K562 (cell line): ENCODE measurements around the gene STIM1. TPM values are rescaled to one million over a fixed set of nuclear protein-coding genes. Genes with fewer than 3 reads are reported as not detected.

Experiments
- ATAC-seq: fragments of 200-7000 bp; cut with Tn5 transposase; 3 replicates; pipeline ENCODE4 v1.9.1; 2020; ENCODE audit warnings: moderate library complexity
- BruUV-seq: library from RNA; stranded (reverse); fragments of 400-500 nt; replicated peaks from 2 replicates; lab custom pipeline; 2021; lab: Mats Ljungman, UMichigan
- CTCF ChIA-PET: fragments of 300-600 bp; formaldehyde crosslinking; extraction: SDS; loops from one replicate; lab custom pipeline; 2021; ENCODE audit warnings: low intra/inter-chr PET ratio; lab: Yijun Ruan, JAX
- POLR2A ChIA-PET: fragments of 300-600, 350-650 bp; sonication (Branson Sonifier 250); formaldehyde crosslinking; extraction: SDS; loops from one replicate; lab custom pipeline; 2021; ENCODE audit warnings: antibody characterized with exemption, inconsistent platforms; lab: Yijun Ruan, JAX
- DNase-seq, 4 experiments: peaks; one replicate each; pipeline versions ENCODE4 v3.0.0 to v3.0.0-alpha.2; 2011 to 2018; ENCODE audit warnings: low spot score in 3 of 4, mixed read lengths in 3 of 4; ENCODE audit errors: extremely low read depth in 1 of 4
- FAIRE-seq: peaks from 2 replicates; lab custom pipeline; 2011; peaks lifted over from hg19 to GRCh38; lab: Jason Lieb, UNC
- H2AFZ ChIP-seq: 2 replicates; pipeline ENCODE4 v1.6.0; 2011; ENCODE audit warnings: low read depth, low read length, control low read depth, inconsistent platforms
- H3K27ac ChIP-seq: fragments of 200-600 bp; 3 replicates; pipeline ENCODE4 v1.8.0; 2011; ENCODE audit warnings: low read depth, mild to moderate bottlenecking, control low read depth, inconsistent platforms, low read length, moderate library complexity, mixed read lengths; ENCODE audit errors: extremely low read depth
- H3K27me3 ChIP-seq, 2 experiments: fragments of 300-600 bp in 1 of 2; 2 replicates in 1 of 2; 3 replicates in 1 of 2; pipeline versions ENCODE4 v1.6.0 to v1.8.0; 2011; ENCODE audit warnings: inconsistent platforms in 2 of 2, low read length in 2 of 2, mild to moderate bottlenecking in 1 of 2, mixed read lengths in 1 of 2, moderate library complexity in 1 of 2; ENCODE audit not compliant: control insufficient read depth in 2 of 2, insufficient read depth in 2 of 2
- H3K36me3 ChIP-seq: fragments of 300-600 bp; 3 replicates; pipeline ENCODE4 v1.8.0; 2011; ENCODE audit warnings: mild to moderate bottlenecking, low read length, inconsistent platforms; ENCODE audit not compliant: control insufficient read depth, insufficient read depth
- H3K4me1 ChIP-seq, 2 experiments: fragments of 200-600 bp in 1 of 2; replicated peaks in 1 of 2; 2 replicates in 1 of 2; 3 replicates in 1 of 2; pipeline versions ENCODE4 v1.5.1 to v1.8.0; 2011; ENCODE audit warnings: inconsistent platforms in 2 of 2, low read length in 2 of 2, mild to moderate bottlenecking in 1 of 2, mixed read lengths in 1 of 2, moderate library complexity in 1 of 2; ENCODE audit not compliant: control insufficient read depth in 2 of 2, insufficient read depth in 2 of 2
- H3K4me2 ChIP-seq: 2 replicates; pipeline ENCODE4 v1.6.1; 2011; ENCODE audit warnings: low read length, control low read depth, inconsistent platforms, mixed read lengths; ENCODE audit not compliant: insufficient read depth
- H3K4me3 ChIP-seq: fragments of 200-600 bp; sonication (generic), shearing (Covaris generic); 2 replicates; pipeline ENCODE4 v1.5.1; 2016; ENCODE audit warnings: control low read depth, inconsistent platforms
- H3K79me2 ChIP-seq: fragments of 200-600 bp; 3 replicates; pipeline ENCODE4 v1.8.0; 2011; ENCODE audit warnings: low read length, inconsistent platforms; ENCODE audit not compliant: control insufficient read depth, insufficient read depth
- H3K9ac ChIP-seq, 2 experiments: 2 replicates each; pipeline versions ENCODE4 v1.6.0 to v1.6.1; 2011; ENCODE audit warnings: low read depth in 2 of 2, low read length in 2 of 2, control low read depth in 1 of 2, inconsistent platforms in 1 of 2, mild to moderate bottlenecking in 1 of 2, mixed read lengths in 1 of 2; ENCODE audit not compliant: insufficient read depth in 1 of 2
- H3K9me1 ChIP-seq: one replicate; pipeline ENCODE4 v1.6.0; 2011; ENCODE audit warnings: inconsistent platforms, mild to moderate bottlenecking, low read length, moderate library complexity; ENCODE audit not compliant: control insufficient read depth, insufficient read depth
- H3K9me3 ChIP-seq: replicated peaks from 2 replicates; pipeline ENCODE4 v1.5.1; 2011; ENCODE audit warnings: low read depth, low read length, inconsistent platforms; ENCODE audit not compliant: control insufficient read depth, insufficient read depth
- H4K20me1 ChIP-seq: replicated peaks from 2 replicates; pipeline ENCODE4 v1.6.1; 2011; ENCODE audit warnings: low read length, inconsistent platforms, mixed read lengths; ENCODE audit not compliant: control insufficient read depth, insufficient read depth
- ETS1 ChIP-seq: conservative IDR thresholded peaks from 2 replicates; pipeline ENCODE4 v1.6.1; 2011; ENCODE audit warnings: low read depth, mild to moderate bottlenecking, low read length; ENCODE audit not compliant: control insufficient read depth
- OTX1 ChIP-seq: fragments of 450-650 bp; formaldehyde crosslinking; IDR thresholded peaks from 2 replicates; pipeline ENCODE4 v1.4.0; 2022; ENCODE audit warnings: mild to moderate bottlenecking
- SNRNP70 ChIP-seq: fragments of 200-400 bp; formaldehyde crosslinking; optimal IDR thresholded peaks from 2 replicates; pipeline ENCODE3; 2017; ENCODE audit warnings: low read depth, low read length
- ZNF217 ChIP-seq: sonication (generic); formaldehyde crosslinking; IDR thresholded peaks from 2 replicates; pipeline ENCODE4 v1.8.0; 2022; ENCODE audit warnings: mild to moderate bottlenecking, missing genetic modification reagents
- ZNF436 ChIP-seq: fragments of 250-450, 450-650 bp; sonication (Bioruptor Pico); formaldehyde crosslinking; IDR thresholded peaks from 2 replicates; pipeline ENCODE4 v1.7.0; 2020; ENCODE audit warnings: mild to moderate bottlenecking
- ZNF785 ChIP-seq: fragments of 250-450 bp; sonication (Bioruptor Pico); IDR thresholded peaks from 2 replicates; pipeline ENCODE4 v1.4.0; 2020; ENCODE audit warnings: mild to moderate bottlenecking
- in situ Hi-C: fragments of 300-500 bp; cut with MboI; formaldehyde crosslinking; loops from 4 replicates; pipeline ENCODE4 v1.15.0; 2018; ENCODE audit warnings: inconsistent platforms, mixed read lengths
- intact Hi-C: fragments of 100-400 bp; cut with micrococcal nuclease; formaldehyde crosslinking; loops from 2 replicates; pipeline ENCODE4 v1.14.2; 2022
- polyA plus RNA-seq, 8 experiments: library from polyadenylated mRNA; depleted of rRNA in 4 of 8; stranded (reverse) in 5 of 8; unstranded in 3 of 8; fragments of >200 nt; fragmentation: Nextera tagmentation in 2 of 8; fragmentation: Illumina TruSeq in 1 of 8; extraction: Ambion mirVana in 2 of 8; extraction: Trizol in 1 of 8; gene quantifications; 2 replicates each; pipeline versions ENCODE4 v1.2.1 to v1.2.3, GENCODE V29; 2011 to 2014; ENCODE audit warnings: inconsistent platforms in 1 of 8, missing spikeins in 1 of 8
- total RNA-seq, 7 experiments: library from RNA; depleted of rRNA in 6 of 7; stranded (reverse); fragments of >200 nt in 6 of 7; fragmentation: Illumina TruSeq in 2 of 7; extraction: Trizol in 2 of 7; gene quantifications; 2 replicates each; pipeline versions ENCODE4 v1.2.1 to v1.2.3, GENCODE V29; 2011 to 2021; ENCODE audit warnings: low replicate concordance in 1 of 7

Gene STIM1
- total and polyA plus RNA-seq, 9 of the 15 experiments (the other 6 are each of a cell fraction or from before 2014, with no cell fraction given) = 7.7 to 50.5 (median 22.5) TPM

- CTCF ChIA-PET = no interaction called here
- Histone ChIP-seq H4K20me1 (peaks cover 6% of the 10 kb centered on the region; the same call in 1 of the 2 replicates), H3K27me3 (no peaks in the 10 kb centered on the region)
- no peak for DNase-seq
- in situ Hi-C loops = no loop called here
- TF ChIP-seq ETS1 (no peak), ZNF436 (no peak), ZNF785 (CRISPR knock-in tag) (no peak), ZNF217 (CRISPR knock-in tag) (no peak), SNRNP70 (no peak), OTX1 (CRISPR knock-in tag) (no peak)
- TF ChIP-seq, all 486 proteins: peak for 0
- Histone ChIP-seq H3K9me1 (no peaks in the 10 kb centered on the region), H3K27ac (no peak overlapping the region), H3K36me3 (no peaks in the 10 kb centered on the region), H3K4me1 (peaks cover 10 to 27% of the 10 kb centered on the region in 2 experiments), H3K9ac (no peak overlapping the region), H3K79me2 (peaks cover 75% of the 10 kb centered on the region), H3K4me2 (no peak overlapping the region), H3K4me3 (no peak overlapping the region), H2AFZ (no peak overlapping the region), H3K9me3 (no peaks in the 10 kb centered on the region)
- no TSS peak for BruUV-seq
- ATAC-seq (no peak), FAIRE-seq (no peak)
- intact Hi-C loops = no loop called here
- POLR2A ChIA-PET = interaction anchor here (1.6 to 2.4 kb wide), 3 partner anchors 11 to 17 kb away, joined by 5 to 9 read pairs (median 6); no protein-coding TSS in a partner anchor
These were observed 33.4 kb downstream of the STIM1 start for GRCh38 chr11:3888876-3889275.
